Mesothelial cell of epicardium (in vitro differentiated cells): ENCODE results near the gene PCYT2. TPM values are rescaled to one million over a fixed set of nuclear protein-coding genes. Genes with fewer than 3 reads are reported as not detected.

Experiments used
- DNase-seq, 2 experiments: peaks; one replicate each; pipeline ENCODE4 v3.0.0; 2021; ENCODE audit warnings: low spot score in 2 of 2; ENCODE audit not compliant: unreplicated experiment in 2 of 2
- H3K27ac Mint-ChIP-seq: 2 replicates; pipeline ENCODE4 v1.8.0; 2021; ENCODE audit warnings: mixed read lengths
- H3K27me3 Mint-ChIP-seq: 2 replicates; pipeline ENCODE4 v1.8.0; 2021; ENCODE audit warnings: low read depth, mixed read lengths
- H3K36me3 Mint-ChIP-seq: 2 replicates; pipeline ENCODE4 v1.8.0; 2021; ENCODE audit warnings: mixed read lengths
- H3K4me1 Mint-ChIP-seq: 2 replicates; pipeline ENCODE4 v1.8.0; 2021; ENCODE audit warnings: mixed read lengths
- H3K4me3 Mint-ChIP-seq: 2 replicates; pipeline ENCODE4 v1.8.0; 2021; ENCODE audit warnings: mild to moderate bottlenecking, moderate library complexity, mixed read lengths
- H3K9me3 Mint-ChIP-seq: 2 replicates; pipeline ENCODE4 v1.8.0; 2021; ENCODE audit warnings: mixed read lengths
- total RNA-seq: library from RNA; stranded (reverse); gene quantifications from 3 replicates; pipeline ENCODE4 v1.2.1, GENCODE V29; 2021
- TF ChIP-seq, protein P1 (sequence below): fragments of 200-600 bp; sonication (generic); IDR thresholded peaks from one replicate; pipeline ENCODE4 v1.5.0; 2021; ENCODE audit warnings: antibody characterized with exemption; ENCODE audit not compliant: unreplicated experiment

Gene PCYT2
- total RNA-seq, 1 donor from 2014 or later, result 20.5 TPM

DNA sequence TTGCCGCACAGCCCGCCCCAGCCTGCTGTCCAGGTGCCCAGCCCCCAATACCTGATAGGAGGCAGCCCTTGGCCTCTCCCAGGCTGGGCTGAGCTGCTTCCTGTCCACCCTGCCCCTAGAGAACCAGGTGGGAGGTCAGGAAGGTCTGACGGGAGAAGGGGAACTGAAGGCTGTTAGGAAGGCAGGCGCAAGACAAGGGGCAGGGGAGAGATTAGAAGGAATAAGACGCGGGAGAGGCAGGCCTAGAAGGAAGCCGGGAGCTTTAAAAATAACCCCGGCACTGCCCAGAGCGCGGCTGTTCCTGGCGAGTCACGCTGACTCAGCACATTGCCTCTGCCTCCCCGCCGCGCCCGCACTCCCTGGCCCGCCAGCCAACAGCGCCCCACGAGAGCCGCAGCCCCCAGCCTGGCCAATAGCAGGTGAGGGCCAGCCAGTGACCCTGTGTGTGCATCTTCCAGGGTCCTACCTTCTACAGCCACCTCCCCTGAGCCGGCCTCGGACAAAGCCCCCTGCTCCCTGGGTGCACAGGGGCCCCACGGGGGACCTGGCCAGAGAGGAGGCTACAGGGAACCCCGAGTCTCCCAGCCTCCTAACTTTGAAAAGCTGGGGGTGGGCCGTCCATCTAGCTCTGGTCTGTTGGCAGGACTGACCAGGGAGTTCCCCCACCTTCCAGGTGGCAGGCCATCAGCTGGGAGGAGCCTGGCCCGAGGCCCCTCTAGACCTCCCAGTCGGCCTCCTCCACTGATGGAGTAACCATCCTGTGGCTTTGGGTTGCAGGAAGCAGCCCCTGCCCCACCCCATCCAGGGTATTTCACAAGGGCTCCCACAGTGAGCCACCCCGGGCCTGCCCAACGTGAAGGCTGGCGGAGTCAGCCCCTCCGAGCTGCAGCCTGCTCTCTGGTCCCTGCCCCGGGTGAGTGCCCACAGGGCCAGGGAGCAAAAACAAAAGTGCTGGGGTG is 12.4 kb upstream of the PCYT2 start:
- Mint-ChIP-seq H3K4me3 (peak overlapping the region; percentile 50), H3K27ac (peak overlapping the region; percentile 86), H3K36me3 (peaks cover 6% of the 10 kb centered on the region), H3K9me3 (no peaks in the 10 kb centered on the region), H3K27me3 (no peaks in the 10 kb centered on the region), H3K4me1 (peaks cover 29% of the 10 kb centered on the region)
- TF ChIP-seq, protein P1, sequence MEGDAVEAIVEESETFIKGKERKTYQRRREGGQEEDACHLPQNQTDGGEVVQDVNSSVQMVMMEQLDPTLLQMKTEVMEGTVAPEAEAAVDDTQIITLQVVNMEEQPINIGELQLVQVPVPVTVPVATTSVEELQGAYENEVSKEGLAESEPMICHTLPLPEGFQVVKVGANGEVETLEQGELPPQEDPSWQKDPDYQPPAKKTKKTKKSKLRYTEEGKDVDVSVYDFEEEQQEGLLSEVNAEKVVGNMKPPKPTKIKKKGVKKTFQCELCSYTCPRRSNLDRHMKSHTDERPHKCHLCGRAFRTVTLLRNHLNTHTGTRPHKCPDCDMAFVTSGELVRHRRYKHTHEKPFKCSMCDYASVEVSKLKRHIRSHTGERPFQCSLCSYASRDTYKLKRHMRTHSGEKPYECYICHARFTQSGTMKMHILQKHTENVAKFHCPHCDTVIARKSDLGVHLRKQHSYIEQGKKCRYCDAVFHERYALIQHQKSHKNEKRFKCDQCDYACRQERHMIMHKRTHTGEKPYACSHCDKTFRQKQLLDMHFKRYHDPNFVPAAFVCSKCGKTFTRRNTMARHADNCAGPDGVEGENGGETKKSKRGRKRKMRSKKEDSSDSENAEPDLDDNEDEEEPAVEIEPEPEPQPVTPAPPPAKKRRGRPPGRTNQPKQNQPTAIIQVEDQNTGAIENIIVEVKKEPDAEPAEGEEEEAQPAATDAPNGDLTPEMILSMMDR, result no peak
- DNase-seq, result peak in 1 of 2 experiments; percentile 66

DNA sequence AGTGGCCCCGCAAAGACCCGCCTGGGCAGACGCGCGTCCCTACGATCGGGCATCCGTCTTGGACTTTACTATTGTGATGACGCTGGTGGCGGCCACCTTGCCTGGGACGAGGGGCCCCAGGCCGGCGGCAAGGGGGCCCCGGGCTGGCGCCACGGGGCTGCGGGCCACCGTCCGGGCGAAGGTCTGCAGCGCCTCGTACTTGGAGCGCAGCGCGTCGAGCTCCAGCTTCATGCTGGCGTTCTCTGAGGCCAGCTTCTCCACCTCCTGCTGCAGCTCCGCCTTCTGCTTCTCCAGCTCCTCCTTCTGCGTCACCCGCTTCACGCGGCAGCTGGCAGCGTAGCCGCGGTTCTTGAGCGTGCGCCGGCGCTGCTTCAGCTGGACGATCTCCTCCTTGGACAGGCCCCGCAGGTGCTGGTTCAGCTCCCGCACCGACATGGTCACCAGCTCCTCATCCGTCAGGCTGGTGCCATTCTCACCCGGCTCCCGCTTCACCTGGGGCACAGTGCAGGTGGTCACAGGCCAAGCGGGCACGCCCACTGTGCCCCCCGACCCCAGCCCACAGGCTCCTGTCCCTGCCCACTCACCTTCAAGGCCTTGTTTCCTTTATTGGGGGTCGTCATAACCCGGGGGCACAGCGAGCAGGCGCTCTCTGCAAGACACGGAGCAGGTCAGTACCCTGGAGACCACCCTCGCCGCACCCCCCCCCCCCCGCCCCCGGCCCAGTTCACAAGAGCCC is 11.5 kb upstream of the PCYT2 start:
- TF ChIP-seq, protein P1, result no peak
- H3K27ac Mint-ChIP-seq, result peak overlapping the region; percentile 47
- DNase-seq, result no peak
- H3K36me3 Mint-ChIP-seq, result peaks cover 6% of the 10 kb centered on the region
- peaks cover 27% of the 10 kb centered on the region for H3K4me1 Mint-ChIP-seq
- H3K9me3 Mint-ChIP-seq, result no peaks in the 10 kb centered on the region
- no peak overlapping the region for H3K4me3 Mint-ChIP-seq
- H3K27me3 Mint-ChIP-seq, result no peaks in the 10 kb centered on the region

DNA sequence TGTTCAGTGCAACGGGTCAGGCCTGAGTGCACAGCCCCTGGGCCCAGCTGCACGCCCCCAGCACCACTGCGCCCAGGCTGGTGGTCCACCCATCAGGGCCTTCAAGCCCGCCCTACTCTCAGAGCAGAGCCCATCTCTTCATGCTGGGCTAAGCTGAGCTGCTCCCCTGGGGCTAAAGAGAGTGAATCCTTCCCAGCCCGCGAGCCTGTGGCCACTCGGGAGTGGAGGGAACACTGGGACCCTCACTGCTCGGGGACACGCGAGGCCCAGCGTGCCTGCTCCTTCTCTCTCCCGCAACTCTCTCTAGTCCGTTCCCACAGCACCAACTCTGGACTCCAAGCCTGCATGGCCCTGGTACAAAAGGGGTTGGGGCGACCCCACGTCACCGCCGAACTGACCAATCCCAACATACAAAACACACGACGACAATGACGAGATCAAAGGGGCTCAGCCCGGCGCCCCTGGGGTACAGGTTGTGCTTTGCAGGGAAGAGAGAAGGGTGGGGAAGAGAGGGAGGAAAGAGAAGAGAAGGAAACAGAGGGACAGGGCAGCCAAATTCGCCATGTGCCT is 10.9 kb upstream of the PCYT2 start:
- Mint-ChIP-seq H3K4me3 (no peak overlapping the region), H3K9me3 (no peaks in the 10 kb centered on the region)

DNA sequence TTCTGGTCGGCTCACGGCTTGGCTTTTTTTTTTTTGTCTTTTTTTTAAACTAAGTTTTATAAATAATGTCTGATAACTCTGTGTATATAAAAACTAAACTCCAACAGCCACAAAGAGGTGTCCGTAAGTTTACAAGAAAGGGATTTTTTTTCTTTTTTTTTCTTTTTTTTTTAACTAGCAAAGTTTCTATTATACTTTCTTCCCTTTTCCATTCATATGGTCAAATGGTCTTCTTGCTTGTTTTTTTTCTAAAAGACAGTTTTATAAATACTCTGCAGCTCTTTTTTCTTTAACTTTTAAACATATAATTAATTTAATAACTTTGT is 10.3 kb upstream of the PCYT2 start:
- no peak for DNase-seq
- peaks cover 35% of the 10 kb centered on the region for H3K4me1 Mint-ChIP-seq
- H3K4me3 Mint-ChIP-seq, result no peak overlapping the region
- H3K36me3 Mint-ChIP-seq, result peaks cover 6% of the 10 kb centered on the region
- H3K9me3 Mint-ChIP-seq, result no peaks in the 10 kb centered on the region
- H3K27ac Mint-ChIP-seq, result no peak overlapping the region
- TF ChIP-seq, protein P1, result no peak
- no peaks in the 10 kb centered on the region for H3K27me3 Mint-ChIP-seq

More for the DNA sequence above, 10.9 kb upstream of the PCYT2 start:
- Mint-ChIP-seq H3K27ac (no peak overlapping the region), H3K4me1 (peaks cover 31% of the 10 kb centered on the region), H3K36me3 (peaks cover 6% of the 10 kb centered on the region), H3K27me3 (no peaks in the 10 kb centered on the region)
- TF ChIP-seq, protein P1, result no peak
- DNase-seq, result no peak

DNA sequence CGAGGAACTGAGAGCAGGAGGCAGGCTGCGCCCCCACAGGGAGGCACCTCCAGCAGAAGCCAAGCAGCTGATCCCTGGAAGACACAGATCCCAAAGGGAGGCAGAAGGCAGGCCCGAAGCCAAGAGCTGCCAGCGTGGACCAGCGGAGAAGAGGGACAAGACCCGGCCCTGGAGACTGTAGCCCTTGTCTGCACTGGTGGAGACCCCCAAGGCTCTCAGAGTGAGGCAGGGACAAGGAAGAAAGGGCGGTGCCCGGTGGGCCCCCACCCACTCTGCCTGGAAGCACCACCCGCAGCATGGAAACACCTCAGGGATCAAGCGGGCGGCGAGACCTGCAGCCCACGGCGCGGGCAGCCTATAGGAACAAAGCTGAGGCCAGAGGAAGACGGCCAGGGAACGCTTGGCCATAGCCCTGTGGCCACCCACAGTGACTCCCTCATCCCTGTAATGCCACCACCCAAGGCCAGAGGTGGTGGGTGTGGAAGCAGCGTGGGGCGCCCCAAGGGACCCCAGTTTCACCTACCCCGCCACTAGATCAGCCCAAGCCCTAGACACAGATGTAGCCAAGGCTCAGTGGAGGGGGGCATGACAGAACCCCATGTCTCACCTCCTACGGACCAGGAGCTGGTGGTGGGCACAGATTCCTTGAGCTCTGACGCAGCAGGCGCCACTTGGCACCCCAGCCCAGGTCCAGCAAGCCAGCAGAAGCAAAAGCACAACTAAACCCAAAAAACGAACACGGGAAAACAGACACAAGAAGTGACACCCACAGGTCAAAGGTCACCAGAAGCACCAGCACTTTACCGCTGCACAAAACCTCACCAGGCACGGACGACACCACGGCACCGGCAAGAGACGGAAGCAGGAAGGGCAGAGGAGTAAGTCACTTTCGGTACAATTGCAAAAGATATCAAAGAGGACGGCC is 9.7 kb upstream of the PCYT2 start:
- DNase-seq, result no peak
- Mint-ChIP-seq H3K4me1 (peaks cover 29% of the 10 kb centered on the region), H3K27me3 (no peaks in the 10 kb centered on the region), H3K9me3 (no peaks in the 10 kb centered on the region), H3K36me3 (peaks cover 6% of the 10 kb centered on the region), H3K4me3 (no peak overlapping the region), H3K27ac (no peak overlapping the region)
- TF ChIP-seq, protein P1, result no peak
